ENCODE results near the gene TTLL6. TPM values are rescaled to one million over a fixed set of nuclear protein-coding genes. Genes with fewer than 3 reads are reported as not detected.

Gene TTLL6
- total RNA-seq, 1 experiment from 2014 or later: 2.4 TPM

- H4K91ac ChIP-seq (ENCODE audit: insufficient read length, low read depth, low read length): no peak overlapping the region
- no peak overlapping the region for H2AK5ac ChIP-seq (ENCODE audit: insufficient read length, low read length)
- peaks cover 99% of the 10 kb centered on the region for H3K27me3 Mint-ChIP-seq (ENCODE audit: low read depth)
- no peak for DNase-seq
- H2BK12ac ChIP-seq (ENCODE audit: insufficient read length, low read depth, low read length): no peak overlapping the region
- no peak overlapping the region for H2BK15ac ChIP-seq (ENCODE audit: low read depth, low read length)
- TF ChIP-seq CTCF (conservative IDR thresholded peaks at IDR 0.05): no peak
- H2BK20ac ChIP-seq (ENCODE audit: low read depth, low read length, poor library complexity, severe bottlenecking): no peak overlapping the region
- H3K56ac ChIP-seq (ENCODE audit: insufficient read length, low read depth, low read length): no peak overlapping the region
- no peak overlapping the region for H2BK120ac ChIP-seq (ENCODE audit: low read depth, low read length, poor library complexity, severe bottlenecking)
- H3K18ac ChIP-seq (ENCODE audit: insufficient read length, low read depth, low read length): no peak overlapping the region
- H3K9me3 Mint-ChIP-seq: no peaks in the 10 kb centered on the region
- no peak overlapping the region for H3T11ph ChIP-seq (ENCODE audit: low read length)
- H3K9ac ChIP-seq (ENCODE audit: extremely low read depth, insufficient read length, low read length): no peak overlapping the region
- no peak overlapping the region for H3K27ac ChIP-seq (ENCODE audit: insufficient read length, low read depth, low read length)
- H4K8ac ChIP-seq (replicated peaks; ENCODE audit: insufficient read length, low read depth, low read length): no peak overlapping the region
- H3K79me2 ChIP-seq (ENCODE audit: insufficient read depth, low read length): no peaks in the 10 kb centered on the region
- H3K23ac ChIP-seq (ENCODE audit: insufficient read length, low read depth, low read length): no peak overlapping the region
- no peak overlapping the region for H3K4me3 Mint-ChIP-seq
- no peaks in the 10 kb centered on the region; a peak in 1 of 7 replicates for H3K36me3 Mint-ChIP-seq (ENCODE audit: insufficient read depth in 1 of 3, low read depth in 3 of 3)
- H3K4me2 ChIP-seq (ENCODE audit: insufficient read depth, insufficient read length, low read length): no peak overlapping the region
- H3K14ac ChIP-seq (ENCODE audit: insufficient read depth, low read length): no peak overlapping the region
- H3K27me3 ChIP-seq (ENCODE audit: insufficient read depth, low read length): peaks cover 52% of the 10 kb centered on the region
- H3K4me1 ChIP-seq (ENCODE audit: insufficient read depth, low read length): no peaks in the 10 kb centered on the region
- no peaks in the 10 kb centered on the region for H4K20me1 ChIP-seq (ENCODE audit: control insufficient read depth, insufficient read depth, insufficient read length)
- no peak overlapping the region for H3K27ac Mint-ChIP-seq
- peaks cover 2 to 3% of the 10 kb centered on the region in 2 experiments; a peak in 3 of 4 replicates for H3K4me1 Mint-ChIP-seq
- H3K23me2 ChIP-seq (ENCODE audit: insufficient read length, low read depth, low read length, poor library complexity, severe bottlenecking): no peaks in the 10 kb centered on the region
- no peaks in the 10 kb centered on the region for H3K79me1 ChIP-seq (ENCODE audit: insufficient read depth, low read depth, low read length, poor library complexity, severe bottlenecking)
- no peak overlapping the region for H2BK5ac ChIP-seq (ENCODE audit: insufficient read length, low read length)
- no peak overlapping the region for H2AFZ ChIP-seq (ENCODE audit: low read length)
- no peak overlapping the region for H3K4ac ChIP-seq (ENCODE audit: low read depth, low read length)
- no peaks in the 10 kb centered on the region for H3K9me3 ChIP-seq (ENCODE audit: control insufficient read depth, low read depth, low read length)
- no peak overlapping the region for H4K5ac ChIP-seq (ENCODE audit: insufficient read length, low read depth, low read length)
Observed at GRCh38 chr17:48759288-48759687, 57.7 kb downstream of the TTLL6 start.

Data from H9 (cell line).